HG02623 (cell line): ENCODE results near the gene KCNMA1.
A peak's percentile ranks its signal among the peaks of the same experiment; 100 is the strongest.

Source experiments
- ATAC-seq: cut with Tn5 transposase; IDR thresholded peaks from one replicate; pipeline ENCODE4 v1.9.1; 2021; ENCODE audit warnings: moderate library complexity; ENCODE audit not compliant: unreplicated experiment

Gene KCNMA1

DNA sequence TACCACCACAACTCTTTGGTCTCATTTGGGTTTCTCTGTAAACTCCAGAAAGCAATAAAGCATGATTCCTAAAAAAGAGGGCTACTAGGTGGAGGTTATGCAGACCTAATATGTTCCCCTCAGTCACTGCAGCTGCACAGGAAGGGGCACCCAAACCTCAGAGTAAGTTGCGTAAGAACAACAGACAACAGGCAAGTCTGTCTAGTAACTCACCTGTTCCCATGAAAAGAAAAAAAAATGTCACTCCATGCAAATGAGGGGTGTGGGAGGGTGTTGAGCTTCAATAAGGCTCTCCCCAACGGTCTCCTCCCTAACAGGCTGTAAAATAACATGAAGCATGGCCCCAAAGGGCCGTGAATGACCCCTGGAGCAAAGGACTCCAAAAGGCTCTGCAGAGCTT is 461.4 kb downstream of the KCNMA1 start:
- no peak for ATAC-seq

DNA sequence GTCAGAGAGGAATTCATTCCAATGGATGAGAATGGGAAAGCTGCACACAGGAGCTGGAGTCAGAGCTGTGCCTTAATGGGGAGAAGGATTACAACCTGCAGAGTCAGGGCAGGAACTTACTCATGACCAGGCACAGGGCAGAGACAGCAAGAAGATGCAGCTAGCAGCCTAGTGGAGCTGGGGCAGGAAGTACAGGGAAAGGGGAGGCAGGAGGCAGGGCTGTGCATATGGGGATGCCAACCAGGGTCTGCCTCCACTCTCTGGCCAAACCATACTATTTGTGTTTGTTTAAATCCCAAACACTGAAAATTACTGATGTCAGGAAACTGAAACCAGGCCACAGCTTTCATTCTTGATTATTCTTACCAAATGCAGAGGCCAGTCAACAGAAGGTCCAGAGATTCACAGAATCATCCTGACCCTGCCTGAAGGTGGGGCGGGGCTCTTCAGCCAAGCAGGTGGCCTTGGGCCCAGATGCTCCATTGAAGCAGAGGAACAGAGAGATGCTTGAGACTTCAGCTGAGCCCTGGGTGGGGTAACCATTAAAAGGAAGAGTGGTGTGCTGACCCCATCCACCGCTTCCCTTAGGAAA is 461.9 kb downstream of the KCNMA1 start:
- ATAC-seq = no peak

DNA sequence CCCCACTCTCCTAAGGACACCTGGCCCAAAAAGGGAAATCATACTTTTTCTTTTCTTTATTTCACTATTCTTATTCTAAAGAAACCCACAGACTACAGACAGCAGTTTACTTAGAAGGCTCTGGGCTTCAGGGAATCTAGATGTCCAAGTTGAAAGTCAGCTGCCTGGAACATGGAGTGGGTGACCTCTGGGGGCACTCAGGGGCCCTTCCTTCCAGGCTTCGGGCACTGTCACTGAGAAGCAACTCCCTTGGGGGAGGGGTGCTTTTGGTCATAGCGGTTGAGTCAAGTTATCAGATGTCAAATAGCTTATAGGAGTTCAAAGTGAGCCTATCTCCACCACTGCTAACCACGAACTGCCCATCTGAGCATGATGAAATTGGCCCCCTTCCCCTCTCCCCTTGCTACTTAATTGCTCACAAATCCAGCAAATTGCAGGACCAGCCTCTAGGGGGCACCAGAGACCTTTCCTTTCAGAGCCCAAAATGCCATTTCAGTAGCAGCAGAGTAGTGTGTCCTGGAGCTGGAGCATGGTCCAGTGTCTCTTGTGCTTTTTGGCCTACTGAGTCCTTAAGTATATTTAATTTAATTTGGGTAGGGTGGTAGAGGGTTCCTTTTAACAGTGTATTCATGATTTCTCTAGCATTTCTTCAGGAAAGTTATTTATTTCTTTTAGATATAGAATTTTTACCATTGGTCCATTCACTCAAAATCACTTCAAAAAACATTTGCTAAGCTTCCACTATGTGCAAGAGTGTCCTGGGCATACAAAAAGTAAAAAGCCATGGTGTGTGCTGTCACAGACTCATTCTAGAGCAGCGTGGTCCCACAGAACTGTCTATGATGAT is 463.8 kb downstream of the KCNMA1 start:
- no peak for ATAC-seq

DNA sequence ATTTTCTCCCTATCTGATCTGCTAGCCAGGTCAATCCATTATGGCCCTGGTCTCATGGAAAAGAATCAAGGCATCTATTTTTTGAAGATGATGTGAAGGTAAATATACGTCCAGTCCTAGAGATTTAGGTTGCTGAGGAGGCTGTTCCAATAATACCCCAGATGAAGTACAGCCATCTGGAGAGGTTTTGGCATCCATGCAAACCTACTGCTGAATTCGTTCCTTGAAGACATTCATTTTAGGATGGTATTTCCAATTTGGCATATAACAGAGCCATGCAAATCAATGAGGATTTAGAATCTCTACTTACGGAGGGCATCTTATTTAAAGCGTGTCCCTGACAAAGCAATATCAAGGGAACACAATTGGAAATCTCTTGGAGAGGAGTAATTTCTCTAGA is 465.5 kb downstream of the KCNMA1 start:
- ATAC-seq = no peak

DNA sequence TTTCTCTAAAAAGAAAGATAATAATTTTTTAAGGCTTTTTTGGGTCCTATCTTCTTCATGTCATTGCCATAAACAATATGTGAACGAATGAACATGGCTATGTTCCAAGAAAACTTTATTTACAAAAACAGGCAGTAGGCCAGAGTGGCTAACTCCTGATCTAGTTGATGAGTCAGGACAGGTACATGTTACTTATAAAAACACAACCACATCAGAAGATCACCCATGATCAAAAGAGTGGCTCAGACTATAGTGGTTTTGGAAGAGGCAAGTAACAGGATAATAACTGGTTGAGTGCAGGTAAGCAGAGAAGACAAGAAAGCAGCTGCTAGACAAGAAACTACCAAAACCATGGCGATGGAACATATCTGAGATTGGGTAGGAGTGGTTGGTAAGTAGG is 468.7 kb downstream of the KCNMA1 start:
- no peak for ATAC-seq

DNA sequence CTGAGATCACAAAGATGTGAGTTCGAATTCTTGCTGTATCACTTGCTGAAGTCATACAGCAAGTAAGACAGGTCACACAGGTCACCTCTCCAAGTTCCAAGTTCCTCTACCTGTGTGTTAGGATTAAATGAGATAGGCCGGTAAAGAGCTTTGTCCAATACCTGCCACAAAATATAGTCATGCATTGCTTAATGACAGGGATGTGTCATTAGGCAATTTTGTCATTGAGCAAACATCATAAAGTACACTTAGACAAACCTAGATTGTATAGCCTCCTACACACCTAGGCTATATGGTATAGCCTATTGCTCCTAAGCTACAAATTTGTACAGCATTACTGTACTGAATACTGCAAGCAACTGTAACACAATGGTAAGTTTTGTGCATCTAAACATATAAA is 469.4 kb downstream of the KCNMA1 start:
- no peak for ATAC-seq

DNA sequence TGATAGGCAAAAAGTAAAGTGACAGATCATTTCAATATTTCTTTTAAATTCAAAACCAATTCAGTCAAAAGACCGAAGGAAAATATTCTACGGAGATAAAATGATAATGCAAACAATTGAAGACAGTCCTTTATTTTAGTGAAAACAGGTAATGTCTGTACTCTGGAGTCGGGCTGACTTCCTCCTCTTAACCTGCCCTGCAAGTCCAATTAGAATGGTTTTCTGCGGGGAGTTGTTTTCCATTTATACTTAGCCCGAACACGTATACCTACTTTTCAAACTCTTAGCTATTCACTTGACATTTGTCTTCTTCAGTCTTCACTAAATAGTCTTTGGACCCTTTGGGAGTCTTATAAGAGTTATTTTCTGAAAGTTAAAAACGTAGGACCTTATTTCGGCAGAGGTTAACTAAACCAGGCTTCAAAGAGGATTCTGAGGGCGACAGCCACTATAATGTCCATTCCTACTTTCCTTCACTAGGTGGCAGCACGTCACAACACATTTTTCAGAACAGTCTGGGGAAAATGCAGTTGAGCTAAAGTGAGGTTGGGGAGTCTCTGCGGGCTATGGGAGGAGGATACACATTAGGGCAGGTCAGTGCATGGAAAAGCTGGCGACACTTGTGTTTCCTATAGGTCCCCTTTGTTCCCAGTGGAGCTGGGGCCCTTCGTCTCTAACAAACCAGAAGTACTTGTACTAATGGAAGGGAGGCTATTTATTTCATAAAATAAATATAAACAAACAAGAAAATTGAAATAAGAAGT is 472.0 kb downstream of the KCNMA1 start:
- peak; percentile 72 for ATAC-seq

DNA sequence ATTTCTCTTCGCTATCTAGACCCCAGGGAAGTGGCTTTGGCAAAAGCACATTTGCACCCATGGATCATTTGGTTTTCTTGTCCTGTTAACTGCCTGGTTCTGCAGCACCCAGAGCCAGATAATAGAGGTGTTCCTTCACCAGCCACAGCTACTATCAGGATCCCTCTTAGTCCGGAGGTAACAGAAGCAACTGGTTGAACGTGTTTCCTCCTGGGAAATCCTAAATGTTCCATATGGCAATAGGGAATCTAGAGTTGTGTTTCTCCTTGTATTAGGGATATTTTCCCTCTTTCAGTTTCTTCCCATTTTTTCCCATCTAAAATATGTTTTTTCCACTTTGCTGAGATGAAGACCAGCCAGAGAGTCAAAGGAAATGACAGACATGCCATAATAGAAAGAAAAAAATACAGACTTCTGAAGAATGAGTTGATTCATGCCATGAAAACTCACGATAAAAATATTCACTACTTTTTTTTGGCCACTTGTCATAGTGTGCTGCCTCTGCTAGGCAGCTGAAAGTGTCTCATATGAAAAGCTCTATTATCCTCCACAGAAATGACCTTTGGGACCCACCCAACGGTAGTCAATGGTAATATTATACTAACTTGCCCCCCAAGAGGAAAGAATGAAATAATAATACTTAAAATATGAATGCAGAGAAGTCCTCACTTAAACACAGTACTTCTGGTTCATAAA is 472.8 kb downstream of the KCNMA1 start:
- no peak for ATAC-seq

DNA sequence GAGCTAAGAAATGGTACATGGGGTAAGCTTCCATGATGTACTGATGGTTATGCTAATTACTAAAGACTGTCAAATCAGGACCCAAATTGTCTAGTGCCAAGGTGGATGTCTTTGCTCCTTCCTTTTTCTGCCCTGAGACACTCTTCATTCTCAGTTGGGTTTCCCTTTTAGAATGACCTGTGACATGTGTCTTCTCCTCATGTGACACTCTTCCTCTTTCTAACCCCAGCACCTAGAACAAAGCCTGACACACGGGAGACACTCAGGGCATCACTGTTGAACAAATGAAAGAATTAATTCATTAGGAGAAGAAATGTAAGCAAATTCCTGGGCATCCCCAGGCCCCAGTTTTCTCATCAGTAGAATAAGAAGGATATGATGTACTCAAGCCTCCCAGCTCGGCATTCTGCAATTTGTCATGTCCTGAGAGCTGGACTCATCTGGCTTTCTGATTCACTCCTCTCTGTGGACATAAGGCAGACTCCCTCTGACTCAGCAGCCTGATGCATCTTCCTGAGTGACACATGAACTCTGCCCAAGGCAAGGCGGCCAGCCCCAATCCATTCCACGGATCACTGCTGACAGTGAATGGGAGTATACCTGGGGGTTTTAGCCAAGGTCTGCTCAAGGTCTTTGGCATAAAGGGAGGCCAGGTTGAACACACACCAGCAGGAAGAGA is 473.8 kb downstream of the KCNMA1 start:
- no peak for ATAC-seq

DNA sequence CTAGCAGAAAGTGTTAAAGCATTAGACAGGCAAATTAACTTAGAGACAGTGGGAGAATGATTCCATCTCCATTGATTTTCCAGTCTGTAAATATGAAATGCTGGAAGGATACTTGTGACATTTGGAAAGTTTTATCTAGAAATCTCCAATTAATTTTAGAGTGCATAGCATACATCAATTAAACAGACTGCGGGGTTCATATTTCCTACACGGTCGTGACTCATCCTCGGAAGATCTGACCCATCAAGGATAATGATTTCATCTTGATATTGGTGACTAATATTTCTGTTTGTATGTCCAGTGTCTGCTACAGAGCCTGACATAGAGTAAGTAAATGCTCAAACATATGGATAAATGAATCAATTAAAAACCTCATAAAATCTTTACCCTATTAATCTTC is 474.9 kb downstream of the KCNMA1 start:
- ATAC-seq = no peak

DNA sequence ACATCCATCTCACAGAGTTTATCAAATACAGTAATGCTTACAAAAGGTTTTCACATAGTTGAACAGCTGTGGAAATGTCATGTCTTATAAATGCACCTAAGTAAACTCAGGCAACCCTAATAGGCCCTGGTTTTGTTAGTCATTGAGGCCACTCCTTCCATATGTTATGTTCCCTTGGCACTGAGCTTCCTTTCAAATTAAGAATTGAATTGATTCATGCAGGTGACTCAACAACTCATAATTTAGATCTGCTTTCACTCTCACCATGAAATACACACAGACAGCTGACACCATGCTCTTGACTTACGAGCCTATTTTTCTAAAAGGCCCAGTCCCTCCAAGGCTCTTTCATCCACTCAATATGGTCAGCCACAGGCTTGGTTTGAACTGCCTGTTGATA is 476.9 kb downstream of the KCNMA1 start:
- ATAC-seq = no peak

DNA sequence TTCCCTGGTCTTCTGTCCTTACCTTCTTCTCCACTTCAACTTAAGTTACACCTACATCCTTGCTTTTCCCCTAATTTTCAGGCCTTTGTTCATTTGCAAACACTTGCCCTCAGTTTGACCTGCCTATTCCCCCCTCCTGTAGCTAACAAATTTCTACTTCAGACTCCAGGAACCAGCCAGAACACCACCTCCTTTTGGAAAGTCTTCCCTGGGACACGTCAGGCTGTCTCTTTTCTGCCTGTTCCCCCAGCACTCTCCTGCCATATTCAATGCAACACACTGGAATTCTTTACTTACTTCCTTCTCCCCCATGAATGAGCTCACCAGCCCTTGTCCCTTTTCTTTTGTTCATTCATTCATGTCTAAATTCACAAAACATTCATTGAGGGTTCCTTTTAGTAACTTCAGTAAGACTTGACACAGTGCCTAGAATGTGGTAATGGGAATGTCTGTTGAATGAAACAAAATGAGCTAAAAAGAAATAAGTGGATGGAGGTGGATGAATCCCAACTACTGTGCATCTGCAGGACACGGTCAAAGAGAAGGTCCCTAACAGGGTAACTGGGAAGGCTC is 478.0 kb downstream of the KCNMA1 start:
- no peak for ATAC-seq

DNA sequence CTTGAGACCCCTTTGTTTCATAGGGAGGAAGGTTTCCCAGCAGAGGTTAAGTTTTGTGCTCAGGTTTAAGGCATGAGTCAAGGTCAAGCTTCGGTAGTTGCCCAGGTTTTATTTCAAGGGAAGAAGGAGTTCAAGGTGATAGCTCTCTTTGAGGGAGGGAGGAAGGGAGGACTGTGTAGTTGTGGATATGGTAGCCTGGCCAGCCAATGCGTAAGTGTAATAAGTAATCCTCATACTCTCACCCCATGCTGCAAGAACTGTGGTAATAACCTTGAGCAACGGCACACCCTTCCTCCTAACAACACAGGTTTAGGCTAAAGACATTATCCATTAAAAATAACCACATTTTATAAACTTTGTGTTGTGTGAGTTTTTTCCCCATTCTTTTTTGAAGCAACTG is 478.9 kb downstream of the KCNMA1 start:
- no peak for ATAC-seq

DNA sequence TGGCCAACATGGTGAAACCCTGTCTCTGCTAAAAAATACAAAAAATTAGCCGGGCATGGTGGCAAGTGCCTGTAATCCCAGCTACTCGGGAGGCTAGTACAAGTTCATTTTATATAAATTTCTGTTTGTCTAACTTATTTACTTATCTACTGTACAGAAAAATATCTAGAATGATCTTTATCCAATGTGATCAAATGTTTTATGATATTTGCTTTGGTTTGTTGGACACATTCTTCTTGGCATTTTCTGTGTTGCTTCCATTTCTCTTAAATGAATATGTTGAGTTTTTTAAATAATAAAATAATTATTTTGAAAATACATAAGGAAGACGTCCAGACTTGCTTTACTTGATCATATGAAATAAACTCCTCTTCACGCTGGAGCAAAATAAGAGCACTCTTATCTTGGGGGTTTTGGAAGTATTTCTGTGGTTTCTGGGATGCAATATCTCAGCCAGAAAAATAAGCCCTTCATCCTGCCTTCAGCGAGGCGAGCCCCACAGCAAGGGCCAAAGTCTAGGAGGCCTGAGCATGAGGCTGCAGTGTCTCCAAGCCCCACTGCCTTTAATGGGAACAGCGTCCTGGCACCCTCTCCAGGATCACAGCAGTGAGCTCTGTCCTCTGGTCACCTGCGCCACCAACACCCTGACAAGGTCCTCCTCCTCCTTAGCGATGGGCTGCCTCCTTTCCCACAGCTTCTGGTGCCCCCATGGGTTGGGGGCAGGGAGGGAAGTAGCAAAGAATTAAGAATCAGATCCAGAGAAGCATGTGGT is 480.2 kb downstream of the KCNMA1 start:
- ATAC-seq = no peak

DNA sequence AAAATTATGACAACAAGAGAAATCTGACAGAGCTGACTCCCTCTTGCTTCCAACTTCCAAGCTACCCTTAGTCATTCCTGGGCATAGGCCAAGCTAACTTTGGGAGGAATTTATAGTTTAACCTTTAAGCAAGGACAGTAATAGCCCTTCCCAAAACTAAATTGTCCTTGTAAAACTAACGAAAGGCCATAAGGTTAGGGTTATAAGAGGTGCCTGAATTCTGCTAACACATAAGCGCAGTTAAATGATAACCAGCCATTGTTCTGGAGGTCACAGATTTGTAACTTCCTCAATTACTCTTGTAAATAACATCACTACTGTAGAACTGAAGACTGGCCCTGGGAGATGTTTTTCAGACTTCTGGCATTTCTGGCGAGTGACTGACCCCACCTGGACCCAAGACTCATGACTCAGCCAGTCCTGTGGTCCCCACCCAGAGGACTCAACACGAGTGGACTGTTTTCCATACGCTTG is 481.2 kb downstream of the KCNMA1 start:
- no peak for ATAC-seq

DNA sequence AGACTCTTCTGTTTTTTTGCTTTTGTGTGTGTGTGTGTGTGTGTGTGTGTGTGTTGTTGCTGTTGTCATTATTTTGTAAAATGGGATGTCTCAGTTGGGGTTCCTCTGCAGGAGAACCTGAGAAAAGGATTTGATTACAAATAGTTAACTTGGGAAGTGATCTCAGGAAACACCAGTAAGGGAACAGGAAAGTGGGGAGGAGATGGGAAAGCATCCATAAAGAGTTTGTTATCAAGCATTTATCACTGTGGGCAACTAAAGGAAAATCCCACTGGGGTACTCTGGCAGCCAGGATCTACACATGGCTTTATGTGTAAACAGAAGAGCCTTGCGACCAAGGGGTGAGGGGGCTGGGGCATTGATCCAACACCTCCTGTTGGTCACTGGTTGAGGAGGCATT is 485.4 kb downstream of the KCNMA1 start:
- no peak for ATAC-seq

DNA sequence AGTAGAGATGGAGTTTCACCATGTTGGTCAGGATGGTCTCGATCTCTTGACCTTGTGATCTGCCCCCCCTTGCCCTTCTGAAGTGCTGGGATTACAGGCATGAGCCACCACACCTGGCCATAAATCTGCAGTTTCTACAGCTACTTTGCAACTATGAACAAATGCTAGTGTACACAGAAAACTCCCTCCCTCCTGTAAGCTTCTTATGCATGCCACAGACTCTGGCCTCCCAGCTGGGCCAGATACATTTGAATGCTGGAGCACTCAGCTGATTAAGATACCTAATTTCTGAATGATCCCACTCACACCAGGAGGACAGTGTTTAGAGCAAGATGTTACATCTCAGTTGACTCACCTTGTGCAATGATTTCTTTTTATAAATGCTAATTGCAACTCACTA is 486.2 kb downstream of the KCNMA1 start:
- ATAC-seq = no peak

DNA sequence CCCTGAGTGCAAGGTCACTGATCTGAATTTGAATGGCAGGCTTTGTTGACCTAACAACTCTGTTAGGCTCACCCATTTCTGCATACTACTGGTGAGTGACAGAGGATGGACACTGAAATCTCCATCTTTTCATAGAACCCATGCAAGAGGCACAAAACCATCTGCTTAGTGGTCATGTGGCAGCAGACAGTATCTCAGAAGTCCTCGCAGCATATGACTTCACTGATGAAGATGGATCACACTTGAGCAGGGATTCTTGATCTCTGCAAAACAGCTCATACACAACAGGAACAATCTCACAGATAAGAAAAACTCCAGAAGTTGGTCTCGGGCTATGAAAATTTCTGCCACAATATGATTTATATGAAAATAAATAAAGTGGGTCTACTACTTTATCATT is 487.9 kb downstream of the KCNMA1 start:
- no peak for ATAC-seq

DNA sequence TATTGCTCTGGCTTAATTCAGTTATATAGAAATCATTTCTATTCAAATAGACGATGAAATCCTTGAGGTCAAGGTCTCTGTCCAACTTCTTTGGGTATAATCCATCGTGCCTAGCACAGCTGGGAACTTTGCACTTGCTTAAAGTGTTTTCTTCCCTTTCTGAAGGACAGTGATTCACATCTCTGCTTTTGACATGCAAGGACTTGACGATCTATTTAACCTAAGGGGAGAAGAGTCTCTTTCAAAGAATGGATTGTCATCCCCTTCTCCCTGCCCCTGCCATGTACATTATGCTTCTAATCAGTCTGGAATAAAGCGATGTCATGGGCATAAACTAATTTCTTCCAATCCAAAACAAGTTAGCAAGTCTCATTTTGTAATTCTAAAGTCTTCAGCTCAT is 488.6 kb downstream of the KCNMA1 start:
- no peak for ATAC-seq

DNA sequence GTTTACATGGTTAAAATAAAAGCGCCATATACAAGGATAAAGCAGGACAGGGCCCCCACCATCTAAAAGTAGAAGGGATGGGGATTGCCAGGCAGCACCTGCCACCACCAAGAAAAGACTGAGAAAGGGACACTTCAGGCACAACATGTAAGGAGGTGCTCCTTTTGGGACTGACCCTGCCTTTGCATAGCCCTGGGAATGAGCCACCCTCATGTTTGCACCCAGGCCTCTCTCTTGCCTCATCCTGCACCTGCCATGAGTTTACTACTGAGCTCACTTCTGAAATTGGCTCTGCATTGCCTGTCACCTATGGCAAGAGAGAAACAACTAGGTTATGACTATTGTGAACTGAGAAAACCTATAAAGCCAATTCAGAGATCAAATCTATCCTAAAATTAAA is 489.7 kb downstream of the KCNMA1 start:
- ATAC-seq = no peak
